Breast epithelium (tissue), 3 donors: ENCODE results near the gene NKX3-2.

Experiments
- CTCF ChIP-seq, 3 donors: fragments of 450-650 bp; IDR thresholded peaks; one replicate each; pipeline ENCODE4 v1.5.1; 2016 to 2017; ENCODE audit warnings: antibody characterized with exemption in 3 of 3, mild to moderate bottlenecking in 3 of 3, moderate library complexity in 3 of 3
- POLR2A ChIP-seq: fragments of 450-650 bp; IDR thresholded peaks from one replicate; pipeline ENCODE4 v1.6.1; 2016; ENCODE audit warnings: antibody characterized with exemption, mild to moderate bottlenecking, moderate library complexity
- POLR2AphosphoS5 ChIP-seq, 3 donors: sonication (generic); formaldehyde crosslinking; IDR thresholded peaks; one replicate each; pipeline ENCODE4 v1.6.1; 2017; ENCODE audit warnings: antibody characterized with exemption in 3 of 3

GRCh38 chr4:13504374-13504773, 39.9 kb downstream of the NKX3-2 start:
- TF ChIP-seq CTCF (IDR thresholded peaks at IDR 0.05), result no peak
- TF ChIP-seq POLR2A, result no peak
- TF ChIP-seq POLR2AphosphoS5 (IDR thresholded peaks at IDR 0.05), result no peak
